DMS53 treated with DMSO at 0.1 percent for 48 hours (cell line): ENCODE measurements around the gene CEP19.

Experiments
- DNase-seq: peaks from one replicate; lab custom pipeline; 2025; ENCODE audit not compliant: unreplicated experiment; lab: John Stamatoyannopoulos, UW

The CEP19 gene

DNA sequence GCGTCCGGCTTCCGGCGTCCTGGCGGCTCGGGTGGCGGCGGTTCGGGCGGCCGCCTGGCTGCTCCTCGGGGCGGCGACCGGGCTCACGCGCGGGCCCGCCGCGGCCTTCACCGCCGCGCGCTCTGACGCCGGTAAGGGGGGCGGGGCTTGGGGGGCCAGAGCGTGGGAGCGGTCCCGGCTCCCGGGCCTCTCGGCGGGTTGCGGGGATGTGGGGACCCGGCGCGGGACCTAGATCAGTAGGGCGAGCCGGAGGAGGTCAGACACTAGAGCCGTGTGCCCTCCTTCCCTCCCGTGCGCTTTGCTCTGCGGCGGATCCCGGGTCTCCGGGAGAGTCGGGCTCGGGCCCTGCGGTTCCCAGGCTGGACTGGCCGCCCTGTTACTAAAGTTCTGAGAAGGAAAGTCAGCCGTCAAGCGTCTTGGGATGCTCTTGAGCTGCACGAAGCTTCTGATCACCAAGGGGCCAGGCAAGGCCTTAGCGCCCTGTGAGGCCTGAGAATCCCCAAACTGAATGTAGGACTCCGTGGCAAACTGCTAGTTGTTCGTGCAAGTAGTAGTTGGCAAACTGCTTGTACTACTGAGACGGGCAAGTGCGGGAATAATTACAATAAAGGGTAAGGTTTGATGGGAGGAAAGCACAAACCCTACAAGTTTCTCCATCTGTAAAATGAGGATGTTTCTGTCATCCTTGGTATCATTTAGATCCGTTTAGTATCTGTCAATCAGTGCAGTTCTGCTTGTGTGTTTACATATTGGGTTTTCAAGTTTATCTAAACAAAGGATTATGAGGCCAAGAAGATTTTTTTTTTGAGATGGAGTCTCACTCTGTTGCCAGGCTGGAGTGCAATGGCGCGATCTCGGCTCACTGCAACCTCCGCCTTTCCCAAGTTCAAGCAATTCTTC, 714 bp upstream of the CEP19 start:
- DNase-seq = no peak

DNA sequence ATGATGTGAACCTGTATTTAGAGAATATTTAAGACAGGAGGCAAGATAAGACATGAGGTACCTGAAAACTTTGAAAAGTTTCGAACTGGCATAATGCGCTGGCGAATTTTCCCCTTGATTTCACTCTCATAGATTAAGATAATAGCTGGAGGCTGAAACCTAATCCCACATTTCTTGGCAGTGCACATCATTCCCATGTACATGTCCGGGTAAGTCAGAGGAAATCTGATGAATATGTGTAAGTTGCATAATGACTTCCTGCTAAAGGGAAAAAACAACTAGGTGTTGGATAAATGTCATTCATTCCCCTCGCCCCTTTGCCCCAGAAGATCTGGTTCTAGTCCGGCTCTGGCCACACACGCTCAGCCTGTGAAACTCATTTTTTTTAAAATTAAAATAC, 3.6 kb downstream of the CEP19 start:
- no peak for DNase-seq

DNA sequence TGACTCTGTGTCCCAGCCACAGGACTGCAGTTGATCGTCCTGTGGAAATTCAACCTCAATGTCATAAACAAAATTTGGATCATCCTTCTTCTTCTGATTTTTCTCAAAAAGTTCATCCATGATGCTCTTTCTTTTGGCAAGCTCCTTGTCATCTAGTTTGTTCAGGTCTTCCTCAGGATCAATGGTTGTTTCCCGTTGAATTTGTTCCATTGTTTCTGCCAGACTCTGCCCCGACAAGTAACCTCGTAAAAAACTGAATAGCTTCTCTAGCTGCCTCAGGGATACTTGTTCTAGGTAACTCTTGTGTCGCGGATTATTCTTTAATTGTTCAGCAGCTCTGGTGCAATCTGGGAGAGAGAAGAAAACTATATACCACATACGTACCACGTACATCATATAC, 4.5 kb downstream of the CEP19 start:
- no peak for DNase-seq

DNA sequence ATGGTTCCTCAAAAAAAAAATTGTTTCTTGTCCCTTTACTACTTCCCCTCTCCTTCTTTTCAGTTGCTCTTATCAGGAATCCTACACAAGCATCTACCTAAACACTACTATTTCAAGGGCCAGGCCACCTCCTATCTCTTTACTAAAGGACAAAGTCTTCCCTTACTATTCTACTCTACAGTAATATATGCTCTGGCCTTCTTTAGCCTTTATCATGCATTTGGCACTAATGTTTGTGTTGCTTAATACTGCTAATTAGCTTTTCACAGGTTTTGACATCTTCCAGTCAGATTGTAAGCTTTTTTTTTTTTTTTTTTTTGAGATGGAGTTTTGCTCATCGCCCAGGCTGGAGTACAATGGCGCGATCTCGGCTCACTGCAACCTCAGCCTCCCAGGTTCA, 5.3 kb downstream of the CEP19 start:
- no peak for DNase-seq

DNA sequence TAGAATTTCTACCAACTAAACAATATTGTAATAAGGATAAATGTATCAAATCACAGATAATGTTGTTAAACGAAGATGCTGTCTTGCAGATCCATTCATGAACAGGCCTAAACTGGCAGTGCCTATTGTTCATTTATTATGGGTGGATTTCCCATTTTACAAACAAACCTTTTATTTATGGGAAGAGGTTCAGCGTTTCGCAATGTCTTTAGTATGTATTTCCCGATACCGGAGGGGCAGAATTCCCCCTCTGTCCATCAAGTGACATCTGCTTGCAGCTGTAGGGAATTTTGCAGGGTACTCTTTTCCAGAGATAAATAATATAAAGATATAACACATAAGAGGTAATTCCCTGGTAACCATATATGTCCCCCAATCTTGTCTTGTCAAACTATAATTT, 5.7 kb downstream of the CEP19 start:
- DNase-seq = no peak

DNA sequence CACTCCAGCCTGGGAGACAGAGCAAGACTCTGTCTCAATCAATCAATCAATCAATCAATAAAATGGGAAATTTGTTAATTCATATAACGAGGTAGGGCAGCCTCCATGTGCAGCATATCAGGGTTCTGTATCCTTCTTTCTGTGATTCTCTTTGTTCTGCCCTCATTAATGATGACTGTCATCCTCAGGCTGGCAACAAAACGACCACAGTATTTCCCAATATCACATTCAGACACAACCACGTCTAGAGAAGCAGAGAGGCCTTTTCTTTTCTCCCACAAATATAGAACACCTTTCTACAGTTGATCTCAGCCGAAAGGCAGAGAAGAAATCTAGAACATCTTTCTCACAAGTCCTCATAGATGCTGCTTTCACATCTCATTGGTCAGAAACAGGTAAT, 11.2 kb downstream of the CEP19 start:
- no peak for DNase-seq

DNA sequence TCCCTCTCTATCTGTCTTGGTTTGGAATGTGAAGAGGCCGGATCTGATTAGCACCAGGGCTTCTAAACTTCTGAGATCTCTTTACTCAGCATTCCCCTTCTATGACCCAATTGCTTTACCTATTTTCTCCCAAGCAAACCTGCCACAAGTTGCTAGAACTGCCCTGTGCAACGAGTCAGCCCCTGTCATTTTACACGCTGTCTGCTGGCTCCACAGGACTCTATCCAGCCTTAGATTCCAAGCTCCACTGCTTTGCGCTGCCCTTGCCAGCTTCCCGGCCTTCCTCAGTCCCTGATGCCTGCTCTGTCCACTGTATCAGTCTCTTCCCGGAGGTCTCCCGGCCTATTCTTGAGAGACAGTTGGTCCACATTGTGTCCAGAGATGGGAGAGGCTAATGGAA, 12.3 kb downstream of the CEP19 start:
- DNase-seq = no peak

DNA sequence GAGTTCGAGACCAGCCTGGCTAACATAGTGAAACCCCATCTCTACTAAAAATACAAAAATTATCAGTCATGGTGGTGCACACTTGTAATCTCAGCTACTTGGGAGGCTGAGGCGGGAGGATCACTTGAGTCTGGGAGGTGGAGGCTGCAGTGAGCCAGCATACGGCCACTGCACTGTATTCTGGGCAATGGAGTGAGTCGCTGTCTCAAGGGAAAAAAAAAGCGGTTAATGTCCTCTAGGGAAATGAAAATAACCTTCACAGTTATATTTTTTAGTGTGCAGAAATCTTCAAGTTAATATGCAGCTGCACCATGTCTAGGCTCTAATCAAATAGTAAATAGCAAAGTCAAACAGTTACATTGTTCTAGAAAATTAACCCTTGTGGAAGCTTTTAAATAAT, 14.8 kb downstream of the CEP19 start:
- DNase-seq = no peak

DNA sequence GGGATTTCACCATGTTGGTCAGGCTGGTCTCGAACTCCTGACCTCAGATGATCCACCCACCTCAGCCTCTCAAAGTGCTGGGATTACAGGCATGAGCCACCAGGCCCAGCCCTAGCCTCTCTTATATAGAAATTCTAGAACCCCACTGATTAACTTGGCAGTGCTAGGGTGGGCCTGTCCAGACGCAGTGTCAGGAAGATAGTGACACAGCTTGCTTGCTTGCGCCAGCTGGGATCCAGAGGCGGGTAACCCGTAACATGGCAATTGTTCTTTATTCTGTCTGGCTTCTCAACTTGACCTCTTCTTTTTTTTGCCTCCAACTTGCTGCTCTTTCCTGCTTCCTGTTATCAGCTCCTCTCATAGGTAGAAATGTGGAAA, 16.2 kb downstream of the CEP19 start:
- no peak for DNase-seq

DNA sequence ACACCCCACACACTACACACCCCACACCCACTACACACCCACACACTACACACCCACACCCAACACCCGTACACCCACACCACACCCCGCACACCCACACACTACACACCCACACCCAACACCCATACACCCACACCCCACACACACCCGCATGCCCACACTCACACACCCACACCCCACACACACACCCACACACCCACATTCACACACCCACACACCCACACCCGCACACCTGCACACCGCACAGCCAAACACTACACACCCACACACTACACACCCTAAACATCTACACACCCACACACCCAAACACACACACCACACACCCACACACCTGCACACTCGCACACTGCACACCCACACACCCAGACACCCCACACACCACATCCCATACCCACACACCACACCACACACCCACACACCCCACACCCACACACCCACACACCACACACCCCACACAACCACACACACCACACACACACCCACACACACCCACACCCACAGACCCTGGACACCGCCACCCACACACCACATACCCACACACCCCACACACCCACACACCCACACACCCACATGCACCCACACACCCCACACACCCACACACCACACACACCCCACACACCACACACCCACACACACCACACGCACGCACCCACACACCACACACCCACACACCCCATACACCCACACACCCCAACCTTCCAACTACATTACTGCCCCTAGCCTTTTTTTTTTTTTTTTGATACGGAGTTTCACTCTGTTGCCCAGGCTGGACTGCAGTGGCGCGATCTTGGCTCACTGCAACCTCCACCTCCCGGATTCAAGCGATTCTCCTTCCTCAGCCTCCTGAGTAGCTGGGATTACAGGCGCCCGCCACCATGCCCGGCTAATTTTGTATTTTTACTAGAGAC, 16.9 kb downstream of the CEP19 start:
- DNase-seq = no peak

DNA sequence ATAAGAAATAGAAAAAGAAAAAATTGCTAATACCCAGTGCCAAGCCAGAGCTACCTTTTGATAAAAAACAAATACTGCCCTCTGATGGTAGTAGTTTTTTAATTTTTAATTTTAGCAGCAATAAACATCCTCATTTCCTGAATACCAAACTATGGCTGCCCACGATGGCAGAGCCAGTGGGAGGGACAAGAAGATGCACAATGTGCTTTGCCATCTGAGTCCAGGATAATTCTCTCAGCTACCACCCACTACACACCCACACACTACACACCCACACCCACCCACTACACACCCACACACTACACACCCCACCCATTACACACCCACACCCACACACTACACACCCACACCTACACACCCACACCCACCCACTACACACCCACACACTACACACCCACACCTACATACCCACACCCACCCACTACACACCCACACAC, 17.8 kb downstream of the CEP19 start:
- no peak for DNase-seq

DNA sequence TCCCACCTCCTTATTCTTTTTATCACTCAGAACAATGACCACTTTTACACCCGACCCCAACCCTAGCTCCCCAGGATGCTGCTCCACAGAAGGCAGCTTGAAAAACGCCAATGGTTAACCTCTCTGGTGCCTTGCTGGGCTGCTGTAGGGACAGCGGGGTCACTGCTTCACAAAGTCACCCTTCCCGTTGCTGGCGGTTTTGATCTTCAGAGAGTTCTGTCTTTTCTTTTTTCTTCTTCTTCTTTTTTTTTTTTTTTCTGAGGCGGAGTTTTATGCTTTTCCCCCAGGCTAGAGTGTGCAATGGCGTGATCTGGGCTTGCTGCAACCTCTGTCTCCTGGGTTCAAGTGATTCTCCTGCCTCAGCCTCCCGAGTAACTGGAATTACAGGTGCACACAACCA, 20.7 kb downstream of the CEP19 start:
- DNase-seq = no peak

DNA sequence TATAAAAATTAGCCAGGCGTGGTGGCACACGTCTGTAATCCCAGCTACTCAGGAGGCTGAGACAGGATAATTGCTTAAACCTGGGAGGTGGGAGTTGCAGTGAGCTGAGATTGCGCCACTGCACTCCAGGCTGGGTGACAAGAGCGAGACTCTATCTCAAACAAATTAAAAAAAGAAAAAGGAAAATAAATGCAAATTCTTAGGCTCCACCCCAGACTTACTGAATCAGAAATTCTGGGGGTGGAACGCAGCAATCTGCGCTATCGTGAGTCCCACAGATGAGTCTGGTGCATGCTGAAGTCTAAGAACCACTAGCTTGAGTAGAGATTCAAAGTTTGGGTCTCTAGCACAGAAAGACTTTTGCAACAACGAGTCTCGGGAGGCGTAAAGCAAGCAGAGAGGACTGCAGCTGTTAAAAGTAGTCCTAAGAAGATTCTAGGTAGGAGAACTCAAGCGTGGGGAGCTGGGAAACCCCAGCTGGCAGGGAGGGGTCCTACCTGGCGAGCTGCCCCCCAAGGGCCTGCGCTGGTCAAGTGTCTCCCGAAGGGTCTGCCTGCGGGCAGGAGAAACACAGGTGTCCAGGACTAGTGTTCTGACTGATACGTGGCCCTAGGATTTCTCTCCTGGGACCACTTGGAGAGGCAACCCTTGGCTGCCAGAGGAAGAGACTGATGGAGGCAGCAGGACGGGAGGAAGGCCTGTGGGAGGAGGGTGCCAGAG, 21.9 kb downstream of the CEP19 start:
- DNase-seq = no peak

DNA sequence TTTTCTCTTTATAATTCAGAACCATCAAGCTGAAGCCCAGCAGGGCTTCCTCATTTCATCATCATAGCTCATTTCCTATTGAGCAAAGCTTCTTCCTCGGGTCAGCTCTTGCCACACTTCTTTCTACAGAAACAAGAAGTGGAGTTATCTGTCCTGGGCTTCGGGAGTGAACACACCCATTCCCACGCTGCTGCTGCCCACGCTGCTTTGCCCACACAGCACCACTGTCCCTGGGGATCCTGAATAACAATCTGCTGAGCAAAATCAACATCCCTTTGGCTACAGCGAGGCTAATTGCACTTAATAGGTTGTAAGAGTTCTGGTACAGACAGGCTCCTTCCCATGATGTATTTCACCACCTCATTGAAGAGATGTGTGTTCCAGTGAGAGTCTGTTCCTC, 23.7 kb downstream of the CEP19 start:
- DNase-seq = no peak

DNA sequence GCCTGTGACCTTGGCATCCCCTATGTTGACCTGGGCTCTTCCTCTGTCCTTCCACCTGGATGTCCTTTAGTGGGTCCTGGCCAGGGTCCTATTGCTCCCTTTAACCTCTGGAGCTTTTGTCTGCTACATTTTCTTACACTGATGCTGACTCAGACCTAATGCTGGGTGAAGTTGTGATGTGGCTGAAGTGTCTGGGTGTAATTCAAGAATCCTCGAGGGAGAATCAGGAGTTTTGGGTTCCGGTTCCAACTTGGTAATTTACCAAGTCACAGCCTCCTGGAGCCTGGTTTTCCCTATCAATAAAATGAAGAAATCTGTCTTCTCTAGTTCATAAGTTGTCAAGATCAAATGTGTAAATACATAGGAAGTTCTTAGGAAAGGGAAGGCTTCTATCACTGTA, 25.6 kb downstream of the CEP19 start:
- DNase-seq = no peak

DNA sequence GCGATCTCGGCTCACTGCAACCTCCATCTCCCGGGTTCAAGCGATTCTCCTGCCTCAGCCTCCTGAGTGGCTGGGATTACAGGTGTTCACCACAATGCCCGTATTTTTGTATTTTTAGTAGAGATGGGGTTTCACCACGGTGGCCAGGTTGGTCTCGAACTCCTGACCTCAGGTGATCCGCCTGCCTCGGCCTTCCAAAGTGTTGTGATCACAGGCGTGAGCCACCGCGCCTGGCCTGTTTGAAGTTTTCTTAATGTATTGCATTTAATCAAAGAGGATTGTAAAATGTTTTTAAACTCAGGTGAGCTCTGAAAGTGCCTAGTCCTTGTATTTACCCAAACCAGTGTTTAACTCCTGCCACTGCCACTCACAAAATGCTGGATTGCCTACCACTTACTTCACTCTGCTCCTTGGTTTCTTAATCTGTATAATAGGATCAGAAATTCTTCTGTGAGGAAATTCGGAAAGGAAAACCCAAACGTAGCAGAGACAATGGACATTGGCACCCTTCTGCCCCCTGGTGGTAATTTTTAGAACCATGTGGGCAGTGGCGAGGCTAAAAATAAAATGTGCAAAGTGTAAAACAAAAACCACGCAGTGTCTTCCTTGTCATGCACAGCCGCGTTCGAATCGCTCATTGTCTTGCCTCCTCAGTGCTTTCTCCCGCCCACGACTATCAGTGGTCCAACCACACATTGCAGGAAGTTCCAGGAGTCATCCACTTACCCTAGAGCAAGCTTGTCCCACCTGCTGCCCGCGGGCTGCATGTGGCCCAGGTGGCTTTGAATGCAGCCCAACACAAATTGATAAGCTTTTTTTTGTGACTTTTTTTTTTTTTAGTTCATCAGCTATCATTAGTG, 27.3 kb downstream of the CEP19 start:
- DNase-seq = peak; percentile 43

DNA sequence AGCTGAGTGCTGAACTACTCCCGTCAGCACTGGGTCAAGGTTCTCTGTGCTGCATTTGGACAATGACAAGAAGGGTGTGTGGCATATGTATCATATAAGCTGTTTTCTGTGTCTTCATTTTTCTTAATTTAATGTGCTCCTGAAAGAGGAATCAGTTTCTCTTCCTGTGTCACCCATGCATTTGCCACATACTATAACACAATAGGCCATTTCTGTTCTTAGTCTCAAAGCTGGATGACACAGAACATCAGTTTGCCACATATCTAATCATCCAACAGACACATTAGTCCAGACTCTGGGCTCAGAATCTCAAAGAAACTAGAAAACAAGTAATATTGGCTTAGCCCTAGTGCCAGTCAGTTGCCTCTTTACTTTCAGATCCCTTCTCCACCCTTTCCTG, 34.1 kb downstream of the CEP19 start:
- no peak for DNase-seq

DNA sequence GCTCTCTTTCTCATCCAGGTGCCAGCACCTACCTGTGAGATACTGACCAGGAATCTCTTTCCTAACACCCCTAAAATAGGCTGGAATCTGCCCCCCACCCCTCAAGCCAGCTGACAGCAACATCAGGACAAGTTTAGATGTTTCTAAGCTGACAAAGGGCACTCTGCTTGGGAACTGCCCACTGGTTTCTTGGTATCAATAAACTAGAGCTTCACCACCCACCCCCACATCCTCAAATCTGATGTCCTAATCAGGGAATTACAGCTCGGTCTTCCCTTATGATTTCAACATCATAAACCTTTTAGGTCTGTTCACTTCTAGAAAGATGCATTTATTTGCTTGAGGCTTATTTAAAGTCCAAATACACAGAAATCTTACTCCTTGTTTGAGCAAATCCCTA, 34.7 kb downstream of the CEP19 start:
- DNase-seq = no peak

DNA sequence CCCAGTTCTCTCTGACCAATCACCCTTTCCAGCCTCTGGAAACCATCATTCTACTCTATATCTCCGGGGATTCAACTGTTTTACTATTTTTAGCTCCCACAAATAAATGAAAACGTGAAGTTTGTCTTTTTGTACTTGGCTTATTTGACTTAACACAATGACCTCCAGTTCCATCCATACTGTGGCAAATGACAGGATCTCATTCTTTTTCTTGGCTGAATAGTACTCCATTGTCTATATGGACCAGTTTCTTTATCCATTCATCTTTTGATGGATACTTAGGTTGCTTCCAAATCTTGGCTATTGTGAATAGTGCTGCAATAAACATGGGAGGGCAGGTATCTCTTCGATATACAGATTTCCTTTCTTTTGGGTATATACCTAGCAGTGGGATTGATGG, 38.4 kb downstream of the CEP19 start:
- no peak for DNase-seq

DNA sequence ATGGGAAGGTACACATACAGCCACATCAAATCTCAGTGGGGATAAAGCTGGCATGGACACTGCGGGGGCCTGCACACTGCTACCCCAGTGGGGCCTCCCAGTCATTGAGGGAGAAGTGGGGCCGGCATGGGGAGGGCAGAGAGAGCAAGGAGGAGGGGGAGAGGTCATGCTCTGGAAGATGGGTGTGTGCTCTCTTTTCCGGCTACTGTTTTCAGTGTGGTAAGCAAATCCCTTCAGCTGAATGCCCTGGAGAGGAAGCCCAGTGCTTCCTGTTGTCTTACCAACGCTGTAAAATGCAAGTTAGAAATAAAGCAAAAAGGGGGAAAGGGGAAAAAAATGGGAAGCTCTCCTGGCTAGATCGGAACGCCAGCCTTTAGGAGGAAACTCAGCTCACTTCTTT, 41.7 kb downstream of the CEP19 start:
- no peak for DNase-seq
